Naive B cell (primary cell): Measurements from ENCODE around the gene MSRB3. TPM values are rescaled to one million over a fixed set of nuclear protein-coding genes. Genes with fewer than 3 reads are reported as not detected.

Source experiments
- ATAC-seq, 2 donors: fragments of 150-1000 bp; cut with Tn5 transposase; 2 replicates each; pipeline ENCODE4 v1.10.0; 2021; ENCODE audit warnings: low read depth in 2 of 2, mild to moderate bottlenecking in 2 of 2, moderate library complexity in 2 of 2
- DNase-seq: peaks from one replicate; pipeline ENCODE4 v3.0.0; 2022
- H3K27ac Mint-ChIP-seq, 6 donors: one replicate each; pipeline ENCODE4 v1.8.0; 2020 to 2022; ENCODE audit warnings: mild to moderate bottlenecking in 6 of 6, mixed read lengths in 6 of 6, moderate library complexity in 5 of 6, inconsistent platforms in 2 of 6
- H3K27me3 Mint-ChIP-seq, 3 donors: one replicate each; pipeline ENCODE4 v1.8.0; 2021 to 2022; ENCODE audit warnings: mixed read lengths in 3 of 3, mild to moderate bottlenecking in 1 of 3
- H3K36me3 Mint-ChIP-seq, 2 donors: one replicate each; pipeline ENCODE4 v1.8.0; 2020 to 2022; ENCODE audit warnings: mixed read lengths in 2 of 2, inconsistent platforms in 1 of 2, mild to moderate bottlenecking in 1 of 2
- H3K4me1 Mint-ChIP-seq, 3 donors: one replicate each; pipeline ENCODE4 v1.8.0; 2020 to 2022; ENCODE audit warnings: mixed read lengths in 3 of 3, inconsistent platforms in 1 of 3, mild to moderate bottlenecking in 1 of 3, moderate library complexity in 1 of 3
- H3K4me3 Mint-ChIP-seq, 8 donors: one replicate each; pipeline ENCODE4 v1.8.0; 2020 to 2022; ENCODE audit warnings: mild to moderate bottlenecking in 8 of 8, mixed read lengths in 8 of 8, moderate library complexity in 8 of 8, inconsistent platforms in 2 of 8
- H3K9me3 Mint-ChIP-seq, 7 donors: one replicate each; pipeline ENCODE4 v1.8.0; 2020 to 2022; ENCODE audit warnings: mixed read lengths in 7 of 7, mild to moderate bottlenecking in 5 of 7, inconsistent platforms in 2 of 7, moderate library complexity in 1 of 7
- polyA plus RNA-seq, 6 donors: library from polyadenylated mRNA; unstranded; fragments of 300-500 nt; fragmentation: Illumina TruSeq; gene quantifications; one replicate each; pipeline ENCODE4 v1.2.3, GENCODE V29; 2021; ENCODE audit warnings: low read depth in 6 of 6

The MSRB3 gene
- polyA plus RNA-seq, 6 donors from 2014 or later = 0.23 to 1.2 (median 0.47) TPM; not detected in 1

DNA sequence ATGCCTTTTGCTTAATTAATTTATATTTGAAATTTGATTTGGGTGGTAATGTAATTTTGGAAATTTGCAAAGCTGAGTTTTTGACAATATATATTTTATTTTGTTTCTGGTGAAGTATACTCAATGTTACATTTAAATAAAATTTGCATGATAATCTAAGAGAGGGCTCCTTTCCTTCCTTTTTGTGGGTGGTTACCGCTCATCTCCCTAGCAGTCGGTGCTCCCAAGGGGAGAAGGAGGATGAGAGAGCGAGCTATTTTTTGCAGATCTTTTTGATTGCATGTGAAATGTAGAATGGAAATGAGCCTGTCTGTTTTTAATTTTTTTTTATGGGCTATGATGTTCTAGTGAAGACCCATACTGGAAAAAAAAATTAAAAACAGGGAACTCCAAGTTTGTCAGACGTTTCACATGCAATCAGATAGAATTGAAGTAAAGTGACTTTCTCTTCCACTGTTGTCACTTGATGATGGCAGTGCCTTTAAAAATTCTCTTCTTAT lies 39.8 kb downstream of the MSRB3 start:
- ATAC-seq (no peak), DNase-seq (no peak)
- peaks cover 0 to 3% (median 0%) of the 10 kb centered on the region in 3 donors for H3K27me3 Mint-ChIP-seq
- no peaks in the 10 kb centered on the region for H3K36me3 Mint-ChIP-seq
- H3K9me3 Mint-ChIP-seq = no peaks in the 10 kb centered on the region
- H3K4me3 Mint-ChIP-seq = no peak overlapping the region
- no peak overlapping the region for H3K27ac Mint-ChIP-seq
- no peaks in the 10 kb centered on the region for H3K4me1 Mint-ChIP-seq

DNA sequence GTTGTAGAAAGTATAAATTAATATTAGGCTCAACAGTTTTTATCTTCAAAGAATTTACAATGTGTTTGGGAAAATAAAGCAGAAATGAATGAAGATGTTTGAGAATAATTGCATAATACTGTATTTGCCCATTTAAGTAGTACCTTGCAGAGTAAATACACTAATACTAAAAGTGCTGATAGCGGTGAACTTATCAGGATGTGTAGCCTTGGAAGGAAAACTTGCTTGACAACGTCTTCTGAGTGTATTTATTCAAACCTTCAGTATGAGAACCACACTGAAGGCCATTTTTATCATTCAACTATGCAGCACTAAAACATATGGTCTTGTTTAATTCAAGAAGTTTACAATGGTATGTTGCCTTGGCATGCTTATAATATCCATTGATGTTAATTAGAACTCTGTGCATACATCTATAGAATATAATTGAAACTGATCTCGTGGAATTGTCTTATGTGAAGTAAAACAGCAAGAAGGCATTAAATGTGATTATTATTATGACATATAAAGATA lies 41.3 kb downstream of the MSRB3 start:
- Mint-ChIP-seq H3K4me1 (no peaks in the 10 kb centered on the region), H3K27me3 (peaks cover 0 to 3% (median 0%) of the 10 kb centered on the region in 3 donors), H3K9me3 (no peaks in the 10 kb centered on the region), H3K27ac (no peak overlapping the region), H3K4me3 (no peak overlapping the region), H3K36me3 (no peaks in the 10 kb centered on the region)
- no peak for DNase-seq
- ATAC-seq = no peak

DNA sequence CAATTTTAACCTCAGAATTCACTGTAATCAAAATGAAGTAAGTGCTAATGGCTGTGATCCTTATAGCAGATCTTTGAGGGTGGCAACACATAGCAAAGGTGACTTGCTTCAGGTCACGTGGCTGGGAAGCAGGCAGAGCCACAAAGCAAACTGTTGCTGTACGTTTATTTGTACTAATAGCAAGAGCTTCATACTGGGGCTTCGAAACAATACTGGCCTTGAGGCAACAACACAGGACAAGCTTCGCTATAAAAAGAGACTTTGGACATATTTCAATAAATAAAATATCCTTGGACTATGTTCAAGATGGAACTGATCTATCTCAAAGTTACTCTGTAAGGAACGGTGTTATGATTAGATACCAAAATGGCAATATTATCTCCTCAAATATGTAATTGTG lies 44.6 kb downstream of the MSRB3 start:
- Mint-ChIP-seq H3K4me3 (no peak overlapping the region), H3K27me3 (peaks cover 0 to 3% (median 0%) of the 10 kb centered on the region in 3 donors)
- no peak for ATAC-seq

GRCh38 chr12:65324056-65324455 lies 45.6 kb downstream of the MSRB3 start:
- Mint-ChIP-seq H3K27ac (no peak overlapping the region), H3K4me3 (no peak overlapping the region)

More for the DNA sequence above, 44.6 kb downstream of the MSRB3 start:
- H3K36me3 Mint-ChIP-seq = no peaks in the 10 kb centered on the region
- H3K9me3 Mint-ChIP-seq = no peaks in the 10 kb centered on the region
- no peaks in the 10 kb centered on the region for H3K4me1 Mint-ChIP-seq
- no peak overlapping the region for H3K27ac Mint-ChIP-seq
- DNase-seq = no peak

GRCh38 chr12:65324551-65324950 lies 46.1 kb downstream of the MSRB3 start:
- no peaks in the 10 kb centered on the region for H3K4me1 Mint-ChIP-seq
- H3K27me3 Mint-ChIP-seq = no peaks in the 10 kb centered on the region
- no peaks in the 10 kb centered on the region for H3K36me3 Mint-ChIP-seq
- DNase-seq = no peak
- no peak for ATAC-seq
- no peak overlapping the region for H3K27ac Mint-ChIP-seq
- no peaks in the 10 kb centered on the region for H3K9me3 Mint-ChIP-seq
- no peak overlapping the region for H3K4me3 Mint-ChIP-seq

More at GRCh38 chr12:65324056-65324455, 45.6 kb downstream of the MSRB3 start:
- ATAC-seq (no peak), DNase-seq (no peak)
- H3K36me3 Mint-ChIP-seq = no peaks in the 10 kb centered on the region
- no peaks in the 10 kb centered on the region for H3K4me1 Mint-ChIP-seq
- H3K9me3 Mint-ChIP-seq = no peaks in the 10 kb centered on the region
- H3K27me3 Mint-ChIP-seq = peaks cover 0 to 1% (median 0%) of the 10 kb centered on the region in 3 donors

GRCh38 chr12:65325183-65325582 lies 46.7 kb downstream of the MSRB3 start:
- no peak overlapping the region for H3K4me3 Mint-ChIP-seq
- no peaks in the 10 kb centered on the region for H3K36me3 Mint-ChIP-seq
- no peak for DNase-seq
- peaks cover 0 to 2% (median 0%) of the 10 kb centered on the region in 3 donors for H3K27me3 Mint-ChIP-seq
- no peak overlapping the region for H3K27ac Mint-ChIP-seq
- H3K4me1 Mint-ChIP-seq = no peaks in the 10 kb centered on the region
- ATAC-seq = no peak
- no peaks in the 10 kb centered on the region for H3K9me3 Mint-ChIP-seq

DNA sequence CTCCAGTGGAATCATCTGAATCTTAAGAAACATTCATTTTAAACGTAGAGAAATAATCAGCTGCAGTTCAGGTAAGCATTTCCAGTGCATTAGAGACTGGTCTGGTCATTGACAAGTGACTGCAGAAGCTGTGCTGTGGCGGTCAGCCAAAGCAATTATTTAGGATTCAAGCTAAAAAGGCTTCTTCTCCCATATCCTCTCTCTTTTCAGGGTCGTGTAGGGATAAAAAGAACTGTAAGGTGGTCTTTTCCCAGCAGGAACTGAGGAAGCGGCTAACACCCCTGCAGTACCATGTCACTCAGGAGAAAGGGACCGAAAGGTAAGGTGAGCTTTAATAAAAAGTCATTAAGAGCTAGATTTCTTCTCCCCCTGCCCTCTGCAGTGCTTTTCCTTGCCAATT lies 48.1 kb downstream of the MSRB3 start:
- Mint-ChIP-seq H3K36me3 (no peaks in the 10 kb centered on the region), H3K27me3 (peaks cover 0 to 13% (median 0%) of the 10 kb centered on the region in 3 donors), H3K4me1 (no peaks in the 10 kb centered on the region), H3K27ac (peak overlapping the region in 1 of 6 donors; percentile 56), H3K9me3 (no peaks in the 10 kb centered on the region), H3K4me3 (no peak overlapping the region)
- no peak for DNase-seq
- no peak for ATAC-seq

DNA sequence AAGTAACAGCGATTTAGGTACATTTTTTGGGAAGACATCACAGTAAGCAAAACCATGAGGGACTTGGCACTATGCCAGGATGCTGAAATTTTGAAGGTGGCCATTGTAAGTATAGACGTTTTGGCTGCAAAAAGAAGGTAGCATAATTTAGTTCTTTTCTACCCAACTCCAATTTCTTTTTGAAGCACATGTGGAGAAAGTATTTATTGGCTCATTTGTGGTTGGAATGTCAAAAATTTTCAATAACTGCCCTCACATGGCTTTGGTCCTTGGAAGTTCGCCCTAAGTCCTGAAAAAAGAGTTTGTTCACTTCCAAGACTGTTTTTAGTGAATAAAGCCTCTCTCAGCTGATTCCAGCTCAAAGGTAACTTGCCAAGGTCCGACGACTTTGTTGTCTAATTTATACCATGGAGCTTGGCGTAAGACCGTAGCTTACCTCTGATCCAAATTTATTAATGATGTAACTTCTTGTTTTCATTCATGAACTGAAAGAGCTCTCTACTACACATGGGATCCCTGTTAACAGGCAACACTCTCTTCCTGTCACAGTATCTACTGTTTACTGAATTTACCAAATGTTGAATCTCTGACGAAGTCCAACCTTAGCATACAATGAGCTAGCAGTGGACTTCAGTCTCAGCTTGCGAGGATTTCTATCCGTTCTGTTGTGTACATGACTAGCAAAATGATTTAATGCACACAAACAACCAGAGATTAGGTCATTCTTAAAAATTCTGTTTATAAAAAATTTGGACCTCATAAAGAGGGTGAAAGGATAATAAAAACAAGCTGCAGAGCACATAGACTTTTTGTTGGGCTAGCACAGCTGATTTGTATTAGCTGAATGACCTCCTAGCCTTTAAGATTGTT lies 49.0 kb downstream of the MSRB3 start:
- no peaks in the 10 kb centered on the region for H3K4me1 Mint-ChIP-seq
- no peak overlapping the region for H3K27ac Mint-ChIP-seq
- H3K36me3 Mint-ChIP-seq = no peaks in the 10 kb centered on the region
- no peaks in the 10 kb centered on the region for H3K9me3 Mint-ChIP-seq
- peaks cover 0 to 13% (median 0%) of the 10 kb centered on the region in 3 donors for H3K27me3 Mint-ChIP-seq
- ATAC-seq (no peak), DNase-seq (no peak)
- no peak overlapping the region for H3K4me3 Mint-ChIP-seq

DNA sequence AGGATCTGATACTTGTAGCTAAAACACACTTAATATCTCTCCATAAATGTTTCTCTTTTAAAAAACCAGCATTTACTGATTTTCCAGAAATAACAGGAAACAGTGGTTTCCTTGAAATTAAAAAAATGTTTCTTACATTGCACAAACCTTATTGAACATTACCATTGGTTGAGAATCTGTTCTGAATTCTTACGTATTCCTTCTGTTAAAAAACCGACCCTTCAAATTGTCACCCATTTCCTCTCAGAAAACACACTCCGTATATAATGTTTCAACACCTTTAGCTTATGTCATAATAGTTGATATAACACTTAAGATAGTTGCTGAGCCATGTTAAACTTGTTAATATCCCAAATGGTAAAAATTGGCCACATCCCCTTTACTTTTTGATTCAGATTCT lies 51.2 kb downstream of the MSRB3 start:
- no peak for DNase-seq
- no peak for ATAC-seq
- Mint-ChIP-seq H3K27me3 (peaks cover 0 to 13% (median 4%) of the 10 kb centered on the region in 3 donors), H3K36me3 (no peaks in the 10 kb centered on the region), H3K27ac (no peak overlapping the region), H3K9me3 (no peaks in the 10 kb centered on the region), H3K4me3 (no peak overlapping the region), H3K4me1 (no peaks in the 10 kb centered on the region)

- H3K27me3 Mint-ChIP-seq = peaks cover 0 to 13% (median 4%) of the 10 kb centered on the region in 3 donors
- no peak for DNase-seq
Measured at GRCh38 chr12:65330331-65330730, 51.8 kb downstream of the MSRB3 start.

DNA sequence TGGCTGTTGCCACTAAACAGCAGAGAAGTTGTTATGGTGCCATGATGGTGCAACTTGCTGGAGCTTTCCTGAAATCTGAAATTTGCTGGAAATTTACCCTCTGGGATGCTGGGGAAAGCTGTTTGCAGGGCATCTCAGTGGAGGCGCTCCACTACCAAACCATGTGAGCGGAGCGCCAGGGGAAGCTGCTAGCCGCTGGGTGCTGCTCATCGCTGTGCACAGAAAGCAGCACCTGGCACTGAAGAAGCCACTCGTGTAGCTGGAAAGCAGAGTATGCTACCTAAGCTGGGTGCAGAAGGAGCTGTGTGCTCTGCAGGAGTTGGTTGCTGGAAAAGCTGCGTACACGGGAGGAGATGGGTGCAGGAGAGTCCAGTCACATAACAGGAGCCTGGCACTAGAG lies 53.0 kb downstream of the MSRB3 start:
- no peaks in the 10 kb centered on the region for H3K36me3 Mint-ChIP-seq
- ATAC-seq = no peak
- H3K27me3 Mint-ChIP-seq = peaks cover 0 to 13% (median 4%) of the 10 kb centered on the region in 3 donors
- no peak overlapping the region for H3K4me3 Mint-ChIP-seq
- no peak for DNase-seq
- H3K9me3 Mint-ChIP-seq = no peaks in the 10 kb centered on the region
- no peaks in the 10 kb centered on the region for H3K4me1 Mint-ChIP-seq
- H3K27ac Mint-ChIP-seq = no peak overlapping the region

More at GRCh38 chr12:65330331-65330730, 51.8 kb downstream of the MSRB3 start:
- Mint-ChIP-seq H3K9me3 (no peaks in the 10 kb centered on the region), H3K36me3 (no peaks in the 10 kb centered on the region), H3K27ac (no peak overlapping the region), H3K4me3 (no peak overlapping the region), H3K4me1 (no peaks in the 10 kb centered on the region)
- ATAC-seq = no peak

GRCh38 chr12:65333649-65334048 lies 55.2 kb downstream of the MSRB3 start:
- no peak for DNase-seq
- H3K4me3 Mint-ChIP-seq = no peak overlapping the region
- peaks cover 0 to 13% (median 4%) of the 10 kb centered on the region in 3 donors for H3K27me3 Mint-ChIP-seq
- H3K36me3 Mint-ChIP-seq = no peaks in the 10 kb centered on the region
- H3K4me1 Mint-ChIP-seq = no peaks in the 10 kb centered on the region
- peak overlapping the region in 1 of 6 donors; percentile 19 for H3K27ac Mint-ChIP-seq
- ATAC-seq = no peak
- H3K9me3 Mint-ChIP-seq = no peaks in the 10 kb centered on the region

DNA sequence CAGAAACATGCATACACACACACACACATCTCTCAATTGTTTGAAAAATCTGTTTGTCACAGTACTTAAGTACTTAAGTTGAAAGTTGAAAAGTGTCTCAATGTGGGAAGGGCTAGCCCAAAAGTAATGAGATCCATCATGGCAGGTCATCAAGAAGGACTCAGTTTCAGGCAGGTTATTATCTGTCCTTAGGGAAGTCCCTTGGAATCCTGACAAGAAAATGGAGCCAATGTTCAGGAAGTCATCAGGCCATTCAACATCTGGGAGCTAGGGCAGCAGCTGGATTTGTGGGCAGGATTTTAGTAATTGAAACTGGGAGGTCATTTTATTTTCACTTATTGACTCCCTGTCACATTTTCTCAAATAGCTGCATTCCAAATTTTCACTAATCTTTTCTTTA lies 56.0 kb downstream of the MSRB3 start:
- H3K36me3 Mint-ChIP-seq = no peaks in the 10 kb centered on the region
- no peak overlapping the region for H3K4me3 Mint-ChIP-seq
- no peaks in the 10 kb centered on the region for H3K9me3 Mint-ChIP-seq
- H3K4me1 Mint-ChIP-seq = no peaks in the 10 kb centered on the region
- ATAC-seq (no peak), DNase-seq (no peak)
- no peak overlapping the region for H3K27ac Mint-ChIP-seq
- peaks cover 0 to 13% (median 4%) of the 10 kb centered on the region in 3 donors for H3K27me3 Mint-ChIP-seq
